ENCODE data around the gene CYP26C1.

GRCh38 chr10:93034426-93034825 lies 26.2 kb upstream of the CYP26C1 start:
- TF ChIP-seq CTCF (conservative IDR thresholded peaks at IDR 0.05; ENCODE audit: low read length) (no peak), EZH2phosphoT487 (IDR thresholded peaks at IDR 0.05; ENCODE audit: borderline replicate concordance, low read depth, low read length) (no peak)

Measured in OCI-LY7 (cell line).